NCI-H1417 treated with DMSO at 0.1 percent for 48 hours (cell line): ENCODE data around the gene ADAMTS2.

Source experiments
- DNase-seq: peaks from one replicate; lab custom pipeline; 2025; lab: John Stamatoyannopoulos, UW

Gene ADAMTS2

DNA sequence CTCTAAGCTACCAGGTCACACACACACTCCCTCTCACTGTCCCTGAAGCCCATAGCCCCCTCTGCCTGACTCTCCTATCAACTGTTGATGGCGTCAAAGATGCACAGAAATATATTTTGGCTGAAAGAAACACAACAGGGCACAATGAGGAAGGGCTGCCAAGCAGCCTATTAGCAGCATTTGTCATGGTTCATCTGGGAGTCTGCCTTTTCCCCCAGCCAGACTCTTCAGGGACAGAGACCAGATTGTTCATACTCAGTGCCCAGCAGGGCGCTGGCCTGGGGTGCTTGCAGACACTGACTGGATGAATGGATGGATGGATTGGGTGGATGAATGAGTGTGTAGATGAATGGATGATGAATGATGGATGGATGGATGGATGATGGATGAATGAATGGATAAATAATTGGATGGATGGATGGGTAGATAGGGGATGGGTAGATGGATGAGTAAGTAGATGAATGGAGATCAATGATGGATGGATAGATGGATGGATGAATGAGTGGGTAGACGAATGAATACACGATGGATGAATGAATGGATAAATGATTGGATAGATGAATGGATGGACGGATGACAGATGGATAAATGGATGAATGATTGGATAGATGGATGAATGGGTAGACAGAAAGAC, 90.5 kb downstream of the ADAMTS2 start:
- no peak for DNase-seq

- no peak for DNase-seq
Observed at GRCh38 chr5:179253730-179254129, 91.5 kb downstream of the ADAMTS2 start.

- no peak for DNase-seq
Observed at GRCh38 chr5:179251276-179251969, 93.8 kb downstream of the ADAMTS2 start.

DNA sequence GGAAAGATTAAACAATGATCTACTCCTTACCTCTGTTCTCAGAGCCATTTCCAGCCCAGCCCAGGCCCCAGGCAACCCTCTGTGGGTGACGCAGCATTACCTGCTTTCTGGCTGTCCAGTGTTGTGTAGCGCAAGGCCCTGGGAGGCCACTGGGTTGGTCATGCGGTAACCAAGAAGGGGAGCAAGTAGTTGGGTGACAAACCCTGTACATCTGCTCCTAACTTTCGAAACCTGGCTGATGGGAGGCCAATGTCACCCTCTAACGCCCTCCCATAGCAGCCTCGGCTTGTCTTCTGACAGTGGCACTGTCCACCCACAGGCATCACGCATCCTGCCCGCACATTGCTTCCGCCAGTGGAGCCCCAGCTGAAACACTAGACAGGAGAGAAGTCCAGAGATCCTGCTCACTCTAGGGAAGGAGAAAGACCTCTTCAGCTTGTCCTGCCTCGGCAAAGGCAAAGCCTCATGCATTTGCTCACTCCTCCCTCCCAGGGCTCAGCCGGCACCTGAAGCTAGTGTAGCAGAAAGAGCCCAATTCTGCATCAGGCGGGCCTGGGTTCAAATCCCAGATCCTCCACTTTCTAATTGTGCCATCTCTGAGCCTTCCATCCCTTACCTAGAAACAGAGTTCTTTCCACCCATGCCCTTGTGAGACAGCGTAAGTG, 94.6 kb downstream of the ADAMTS2 start:
- DNase-seq = no peak

DNA sequence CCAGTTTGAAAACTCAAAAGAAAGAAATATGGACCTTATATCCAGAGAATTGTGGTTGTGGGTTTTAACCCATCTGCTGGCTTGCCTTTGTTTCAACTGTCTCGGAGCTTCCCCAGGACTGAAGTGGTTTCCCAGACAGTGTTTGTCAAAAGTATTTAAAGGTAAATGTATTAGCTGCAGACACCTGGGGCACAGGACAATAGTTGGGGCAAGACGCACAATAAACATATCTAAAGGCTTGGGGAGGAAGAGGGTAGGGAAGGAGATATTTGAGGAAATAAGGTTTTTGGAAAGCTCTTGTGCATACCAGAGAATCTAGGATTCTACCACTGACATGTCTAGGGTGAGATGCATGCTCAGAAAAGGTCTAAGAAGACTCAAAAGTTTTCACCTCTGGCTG, 99.0 kb downstream of the ADAMTS2 start:
- DNase-seq = no peak

GRCh38 chr5:179245031-179245430, 100.2 kb downstream of the ADAMTS2 start:
- no peak for DNase-seq

GRCh38 chr5:179244044-179244443, 101.2 kb downstream of the ADAMTS2 start:
- no peak for DNase-seq

GRCh38 chr5:179243333-179243732, 101.9 kb downstream of the ADAMTS2 start:
- DNase-seq = no peak

DNA sequence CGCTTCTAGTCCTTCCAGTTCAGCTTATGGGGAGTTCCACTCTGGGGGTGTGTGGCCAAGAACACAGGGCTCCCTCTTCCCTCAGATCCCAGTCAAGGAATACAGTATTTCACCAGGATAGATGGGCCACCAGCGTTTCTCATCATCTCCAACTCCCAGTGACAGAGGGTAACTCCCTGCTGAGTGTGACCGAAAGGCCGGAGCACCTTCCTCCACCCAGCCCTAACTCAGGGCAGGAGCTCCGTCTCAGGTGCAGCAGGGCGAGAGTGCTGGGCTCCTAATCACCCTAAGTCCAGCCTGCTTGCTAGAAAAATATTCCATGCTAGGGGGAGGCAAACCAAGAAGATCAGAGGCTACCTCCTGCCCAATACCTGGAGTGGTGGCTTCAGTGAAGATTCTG, 102.6 kb downstream of the ADAMTS2 start:
- DNase-seq = no peak

DNA sequence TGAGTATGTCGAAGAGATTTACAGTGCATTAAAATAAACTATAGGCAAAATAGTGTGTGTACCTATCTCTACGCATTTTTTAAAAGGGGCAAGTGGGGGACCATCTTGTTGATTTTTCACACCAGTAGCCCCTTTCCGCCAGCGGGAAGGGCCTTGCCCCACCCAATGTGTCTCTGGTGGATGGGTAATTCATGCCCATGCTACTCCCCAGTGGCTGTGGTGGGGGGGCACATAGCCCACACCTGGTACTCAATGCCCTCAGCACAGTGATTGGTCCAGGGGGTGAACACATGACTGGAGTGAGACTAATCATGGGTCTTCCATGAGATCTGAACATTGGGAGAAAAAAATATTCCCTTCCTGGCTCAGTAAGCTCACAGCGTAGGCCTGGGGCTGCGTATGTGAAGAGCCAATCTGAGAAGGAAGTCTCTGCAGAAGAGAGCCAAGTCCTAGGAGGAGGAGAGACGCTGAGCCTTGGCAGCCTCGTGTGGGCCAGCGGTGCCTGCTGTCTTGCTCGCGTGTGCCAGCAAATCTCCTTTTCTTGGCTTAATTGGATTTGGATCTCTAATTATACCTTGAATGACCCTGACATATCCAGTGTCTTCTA, 103.4 kb downstream of the ADAMTS2 start:
- no peak for DNase-seq

DNA sequence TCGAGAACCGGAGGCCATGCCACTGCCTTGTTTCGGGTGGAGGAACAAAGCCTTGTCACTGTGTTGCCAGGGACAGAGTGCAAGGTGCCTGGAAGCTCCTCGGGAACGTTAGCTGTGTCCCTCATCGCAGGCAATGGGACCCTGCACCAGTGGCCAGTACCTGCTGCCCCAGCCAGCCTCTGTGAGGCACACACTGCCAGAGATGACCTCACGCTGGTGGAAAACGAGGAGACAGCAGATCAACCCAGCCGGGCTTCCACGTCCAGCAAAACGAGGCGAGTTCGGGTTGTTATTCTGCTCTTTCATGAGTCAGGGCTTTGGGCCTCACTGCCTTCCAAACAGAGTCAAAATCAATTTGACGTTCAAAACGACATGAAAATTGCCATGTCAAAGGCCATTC, 104.1 kb downstream of the ADAMTS2 start:
- no peak for DNase-seq

- no peak for DNase-seq
Observed at GRCh38 chr5:179240561-179240960, 104.7 kb downstream of the ADAMTS2 start.

- DNase-seq = no peak
Observed at GRCh38 chr5:179239256-179240135, 105.8 kb downstream of the ADAMTS2 start.

GRCh38 chr5:179238628-179238970, 106.7 kb downstream of the ADAMTS2 start:
- DNase-seq = no peak

DNA sequence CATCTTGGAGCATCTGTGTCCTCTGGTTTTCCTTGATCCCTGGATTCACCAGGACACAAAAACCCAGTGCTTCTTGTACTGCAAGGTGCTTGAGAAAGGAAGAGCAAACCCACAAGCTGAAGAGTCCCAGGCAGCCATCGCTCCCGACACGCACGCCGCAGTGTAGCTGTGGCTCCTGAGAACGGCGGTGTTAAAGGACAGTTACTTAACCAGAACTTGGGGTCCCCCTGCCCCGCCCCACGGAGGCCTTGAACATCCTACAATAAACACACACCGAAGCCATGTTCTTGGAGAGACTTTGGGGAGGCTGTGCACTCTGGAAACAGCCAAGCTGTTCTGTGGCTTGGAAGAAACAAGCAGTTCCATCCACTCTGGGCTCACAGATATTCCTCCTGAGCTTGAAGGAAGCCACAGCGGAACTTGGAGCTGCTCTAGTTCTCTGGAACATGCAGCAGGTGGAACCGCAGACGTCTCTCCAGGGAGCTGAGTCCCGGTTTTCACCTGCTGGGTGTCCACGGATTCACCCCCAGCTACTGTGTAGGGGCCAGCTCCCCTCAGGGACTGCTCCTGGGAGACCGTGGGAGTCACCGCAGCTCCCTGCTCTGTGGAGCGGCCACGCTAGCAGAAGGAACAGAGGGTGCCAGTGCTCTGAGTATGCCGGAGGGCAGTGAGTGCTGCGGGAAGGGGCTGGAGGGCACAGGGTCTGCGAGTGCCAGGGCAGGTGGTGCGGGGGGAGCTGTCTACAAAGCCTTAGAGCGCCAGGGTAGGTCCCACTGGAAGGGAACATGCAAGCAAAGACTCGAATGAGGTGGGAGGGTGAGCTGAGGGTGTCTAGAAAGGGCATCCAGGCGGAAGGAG, 107.3 kb downstream of the ADAMTS2 start:
- no peak for DNase-seq

GRCh38 chr5:179235416-179236400, 109.6 kb downstream of the ADAMTS2 start:
- DNase-seq = no peak

DNA sequence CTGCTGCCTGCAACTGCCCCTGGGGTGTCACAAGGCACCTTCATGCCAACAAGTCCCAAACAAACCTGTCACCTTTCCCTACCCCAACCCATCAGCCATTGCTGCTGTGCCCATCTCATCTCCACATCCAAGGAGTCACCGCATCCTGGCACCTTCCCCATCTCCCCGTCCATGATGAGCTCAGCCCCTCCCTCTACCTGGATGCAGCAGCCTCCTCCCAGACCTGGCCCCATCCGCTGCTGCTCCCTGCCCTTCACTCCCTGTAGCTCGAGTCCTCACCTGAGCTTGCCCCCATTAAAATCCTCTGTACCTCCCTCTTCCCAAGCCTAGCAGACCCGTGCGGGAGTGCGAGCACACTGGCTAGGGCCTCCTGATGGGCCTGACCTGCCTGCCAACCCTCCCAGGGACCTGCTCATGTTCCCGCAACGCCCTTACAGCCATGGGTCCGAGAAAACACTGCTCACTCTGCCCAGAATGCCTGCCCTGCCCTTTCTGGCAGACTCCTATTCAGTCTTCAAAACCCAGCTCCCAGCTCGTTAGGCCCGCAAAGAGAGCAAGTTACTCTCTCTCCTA, 110.6 kb downstream of the ADAMTS2 start:
- DNase-seq = no peak

- DNase-seq = no peak
Observed at GRCh38 chr5:179233909-179234562, 111.2 kb downstream of the ADAMTS2 start.
